Stimulated activated CD4-positive, alpha-beta T cell treated with anti-CD3 and anti-CD28 coated beads, Interleukin-2, amount 100 ng/mL, for 4 hours (primary cell): Measurements from ENCODE around the gene GPR137C.

Experiments used
- DNase-seq: peaks from one replicate; pipeline ENCODE4 v3.0.0-alpha.2; 2020; ENCODE audit warnings: low read depth

GPR137C gene

GRCh38 chr14:52683985-52684520 lies 131.4 kb downstream of the GPR137C start:
- no peak for DNase-seq

GRCh38 chr14:52686176-52686575 lies 133.5 kb downstream of the GPR137C start:
- no peak for DNase-seq
